Adrenal gland (tissue), 5 donors: ENCODE results near the gene SEMA3G.

Experiments
- CTCF ChIP-seq, 6 experiments: fragments of 450-650 bp in 4 of 6; fragments of 200-600 bp in 2 of 6; sonication (generic) in 1 of 6; IDR thresholded peaks; 1 replicate in 5 of 6; 2 replicates in 1 of 6; pipeline versions ENCODE4 v1.5.1 to v1.8.0; 2016 to 2021; ENCODE audit warnings: antibody characterized with exemption in 6 of 6, mild to moderate bottlenecking in 2 of 6, moderate library complexity in 1 of 6
- POLR2A ChIP-seq, 2 donors: fragments of 450-650 bp; IDR thresholded peaks; one replicate each; pipeline ENCODE4 v1.6.1; 2017; ENCODE audit warnings: antibody characterized with exemption in 2 of 2, mild to moderate bottlenecking in 2 of 2, moderate library complexity in 1 of 2
- donor health status: DM: no; HTN: no; CAD: no.

GRCh38 chr3:52473026-52473425 lies 28.1 kb upstream of the SEMA3G start:
- no peak for TF ChIP-seq POLR2A (IDR thresholded peaks at IDR 0.05)
- TF ChIP-seq CTCF (IDR thresholded peaks at IDR 0.05): no peak
